DMS53 treated with DMSO at 0.1 percent for 48 hours (cell line): ENCODE data around the gene SLIT3.

ENCODE experiments used
- DNase-seq: peaks from one replicate; lab custom pipeline; 2025; ENCODE audit not compliant: unreplicated experiment; lab: John Stamatoyannopoulos, UW

The SLIT3 gene

GRCh38 chr5:169300468-169301385 lies at the start of gene SLIT3:
TSS of gene SLIT3 (minus strand) at chr5:169301139. CDS start at chr5:169300709, 430 bp downstream.
- DNase-seq, result no peak

- no peak for DNase-seq
Observed at GRCh38 chr5:169350016-169350415, 49.1 kb upstream of the SLIT3 start.

GRCh38 chr5:169347786-169348185 lies 46.8 kb upstream of the SLIT3 start:
- DNase-seq, result no peak

GRCh38 chr5:169344629-169345028 lies 43.7 kb upstream of the SLIT3 start:
- no peak for DNase-seq

GRCh38 chr5:169343766-169344165 lies 42.8 kb upstream of the SLIT3 start:
- DNase-seq, result no peak

- DNase-seq, result no peak
Observed at GRCh38 chr5:169341556-169341955, 40.6 kb upstream of the SLIT3 start.

GRCh38 chr5:169339869-169340268 lies 38.9 kb upstream of the SLIT3 start:
- DNase-seq, result no peak

GRCh38 chr5:169336242-169336641 lies 35.3 kb upstream of the SLIT3 start:
- no peak for DNase-seq

GRCh38 chr5:169335806-169336205 lies 34.9 kb upstream of the SLIT3 start:
- no peak for DNase-seq

- DNase-seq, result no peak
Observed at GRCh38 chr5:169333518-169333917, 32.6 kb upstream of the SLIT3 start.

- no peak for DNase-seq
Observed at GRCh38 chr5:169331292-169331852, 30.4 kb upstream of the SLIT3 start.

- no peak for DNase-seq
Observed at GRCh38 chr5:169328401-169328800, 27.5 kb upstream of the SLIT3 start.

GRCh38 chr5:169325273-169325672 lies 24.3 kb upstream of the SLIT3 start:
- no peak for DNase-seq

GRCh38 chr5:169318556-169318955 lies 17.6 kb upstream of the SLIT3 start:
- DNase-seq, result no peak

GRCh38 chr5:169307646-169308045 lies 6.7 kb upstream of the SLIT3 start:
- no peak for DNase-seq

GRCh38 chr5:169305366-169305765 lies 4.4 kb upstream of the SLIT3 start:
- no peak for DNase-seq

GRCh38 chr5:169304175-169304574 lies 3.2 kb upstream of the SLIT3 start:
- no peak for DNase-seq

- no peak for DNase-seq
Observed at GRCh38 chr5:169303119-169303515, 2.2 kb upstream of the SLIT3 start.

- DNase-seq, result peak; percentile 54
Observed at GRCh38 chr5:169302491-169303118, 1.7 kb upstream of the SLIT3 start.

GRCh38 chr5:169301986-169302385 lies 1.0 kb upstream of the SLIT3 start:
- DNase-seq, result no peak

- no peak for DNase-seq
Observed at GRCh38 chr5:169301386-169301934, 521 bp upstream of the SLIT3 start.
